ENCODE results near the gene CRIM1.

GRCh38 chr2:36555789-36556188 lies 200.2 kb downstream of the CRIM1 start:
- TF ChIP-seq FOXM1 (IDR thresholded peaks at IDR 0.05; ENCODE audit: borderline replicate concordance, low read depth) (no peak), ZBTB7A (IDR thresholded peaks at IDR 0.05; ENCODE audit: low read depth) (no peak), EP300 (IDR thresholded peaks at IDR 0.05; ENCODE audit: borderline replicate concordance) (no peak), CEBPB (IDR thresholded peaks at IDR 0.05) (no peak), YY1 (IDR thresholded peaks at IDR 0.05; ENCODE audit: low read depth) (no peak), MAX (IDR thresholded peaks at IDR 0.05) (no peak), TEAD4 (IDR thresholded peaks at IDR 0.05) (no peak), RAD21 (IDR thresholded peaks at IDR 0.05; ENCODE audit: low read depth) (no peak), NFIC (IDR thresholded peaks at IDR 0.05) (no peak), EGR1 (IDR thresholded peaks at IDR 0.05) (no peak)
